Astrocyte (in vitro differentiated cells and primary cell): ENCODE results near the gene TTC9B.

Experiments
- CTCF ChIP-seq: IDR thresholded peaks from 2 replicates; pipeline ENCODE4 v1.5.1; 2011; ENCODE audit warnings: low read depth, mild to moderate bottlenecking, inconsistent platforms, low read length, moderate library complexity; ENCODE audit not compliant: insufficient read depth
- EZH2 ChIP-seq: IDR thresholded peaks from 2 replicates; pipeline ENCODE4 v1.6.1; 2012; ENCODE audit warnings: mild to moderate bottlenecking, low read length, inconsistent platforms; ENCODE audit not compliant: insufficient read depth

GRCh38 chr19:40184273-40184672 is 33.9 kb downstream of the TTC9B start:
- no peak for TF ChIP-seq CTCF
- no peak for TF ChIP-seq EZH2
